Measurements from ENCODE around the gene TUBA4B.

GRCh38 chr2:219207134-219207883 is 45.7 kb upstream of the TUBA4B start:
- TF ChIP-seq, protein P1, sequence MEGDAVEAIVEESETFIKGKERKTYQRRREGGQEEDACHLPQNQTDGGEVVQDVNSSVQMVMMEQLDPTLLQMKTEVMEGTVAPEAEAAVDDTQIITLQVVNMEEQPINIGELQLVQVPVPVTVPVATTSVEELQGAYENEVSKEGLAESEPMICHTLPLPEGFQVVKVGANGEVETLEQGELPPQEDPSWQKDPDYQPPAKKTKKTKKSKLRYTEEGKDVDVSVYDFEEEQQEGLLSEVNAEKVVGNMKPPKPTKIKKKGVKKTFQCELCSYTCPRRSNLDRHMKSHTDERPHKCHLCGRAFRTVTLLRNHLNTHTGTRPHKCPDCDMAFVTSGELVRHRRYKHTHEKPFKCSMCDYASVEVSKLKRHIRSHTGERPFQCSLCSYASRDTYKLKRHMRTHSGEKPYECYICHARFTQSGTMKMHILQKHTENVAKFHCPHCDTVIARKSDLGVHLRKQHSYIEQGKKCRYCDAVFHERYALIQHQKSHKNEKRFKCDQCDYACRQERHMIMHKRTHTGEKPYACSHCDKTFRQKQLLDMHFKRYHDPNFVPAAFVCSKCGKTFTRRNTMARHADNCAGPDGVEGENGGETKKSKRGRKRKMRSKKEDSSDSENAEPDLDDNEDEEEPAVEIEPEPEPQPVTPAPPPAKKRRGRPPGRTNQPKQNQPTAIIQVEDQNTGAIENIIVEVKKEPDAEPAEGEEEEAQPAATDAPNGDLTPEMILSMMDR (IDR thresholded peaks at IDR 0.05): no peak
- no peak for TF ChIP-seq EP300 (IDR thresholded peaks at IDR 0.05)
- no peak for TF ChIP-seq POLR2A (IDR thresholded peaks at IDR 0.05)

Data from tibial nerve (tissue), 4 donors.